ENCODE results near the gene TUBGCP6.
"Not testable (repeated sequence)": the region's sequence is repeated elsewhere in the genome, so short reads cannot be mapped to it uniquely, and the experiment has no call there.

TUBGCP6 gene

GRCh38 chr22:50210378-50211139 is 34.3 kb downstream of the TUBGCP6 start:
- no peak for DNase-seq (ENCODE audit: low read depth)

- DNase-seq (ENCODE audit: low read depth) = no peak
Measured at GRCh38 chr22:50209893-50210292, 34.9 kb downstream of the TUBGCP6 start.

GRCh38 chr22:50208939-50209892 is 35.6 kb downstream of the TUBGCP6 start:
- DNase-seq (ENCODE audit: low read depth) = no peak

- no peak for DNase-seq (ENCODE audit: low read depth)
Measured at GRCh38 chr22:50208430-50208938, 36.3 kb downstream of the TUBGCP6 start.

GRCh38 chr22:50207383-50208140 is 37.3 kb downstream of the TUBGCP6 start:
- no peak for DNase-seq (ENCODE audit: low read depth)

- DNase-seq (ENCODE audit: low read depth) = no peak
Measured at GRCh38 chr22:50206599-50206998, 38.2 kb downstream of the TUBGCP6 start.

- no peak for DNase-seq (ENCODE audit: low read depth)
Measured at GRCh38 chr22:50205781-50206569, 38.8 kb downstream of the TUBGCP6 start.

- DNase-seq (ENCODE audit: low read depth) = not testable (repeated sequence)
Measured at GRCh38 chr22:50204998-50205397, 39.8 kb downstream of the TUBGCP6 start.

- no peak for DNase-seq (ENCODE audit: low read depth)
Measured at GRCh38 chr22:50204571-50204970, 40.3 kb downstream of the TUBGCP6 start.

GRCh38 chr22:50203288-50203687 is 41.5 kb downstream of the TUBGCP6 start:
- no peak for DNase-seq (ENCODE audit: low read depth)

- no peak for DNase-seq (ENCODE audit: low read depth)
Measured at GRCh38 chr22:50202130-50202666, 42.6 kb downstream of the TUBGCP6 start.

- no peak for DNase-seq (ENCODE audit: low read depth)
Measured at GRCh38 chr22:50201191-50202129, 43.4 kb downstream of the TUBGCP6 start.

GRCh38 chr22:50200461-50201190 is 44.2 kb downstream of the TUBGCP6 start, which contains the start of gene SELENOO:
Gene SELENOO (plus strand): TSS chr22:50201011. CDS start chr22:50201037, 26 bp downstream.
- peak; percentile 92 for DNase-seq (ENCODE audit: low read depth)

GRCh38 chr22:50199829-50200460 is 44.9 kb downstream of the TUBGCP6 start:
- no peak for DNase-seq (ENCODE audit: low read depth)

GRCh38 chr22:50199251-50199721 is 45.5 kb downstream of the TUBGCP6 start:
- DNase-seq (ENCODE audit: low read depth) = no peak

- DNase-seq (ENCODE audit: low read depth) = no peak
Measured at GRCh38 chr22:50198624-50199017, 46.2 kb downstream of the TUBGCP6 start.

- DNase-seq (ENCODE audit: low read depth) = no peak
Measured at GRCh38 chr22:50197856-50198623, 46.8 kb downstream of the TUBGCP6 start.
